Calu3 (cell line): ENCODE results near the gene TMEM52. TPM values are rescaled to one million over a fixed set of nuclear protein-coding genes. Genes with fewer than 3 reads are reported as not detected.
A peak's percentile ranks its signal among the peaks of the same experiment; 100 is the strongest.

Experiments
- BruUV-seq: library from RNA; stranded (reverse); fragments of 400-500 nt; replicated peaks from 2 replicates; lab custom pipeline; 2021; lab: Mats Ljungman, UMichigan
- CTCF ChIA-PET: fragments of 300-600 bp; sonication (Branson Sonifier 250); formaldehyde crosslinking; loops from one replicate; lab custom pipeline; 2022; ENCODE audit warnings: antibody characterized with exemption; lab: Charles Lee
- DNase-seq: peaks from one replicate; pipeline ENCODE4 v3.0.0; 2022
- H3K27ac Mint-ChIP-seq: one replicate; pipeline ENCODE4 v1.8.0; 2022; ENCODE audit warnings: mixed read lengths; ENCODE audit not compliant: unreplicated experiment
- H3K27me3 Mint-ChIP-seq: one replicate; pipeline ENCODE4 v1.8.0; 2022; ENCODE audit warnings: mixed read lengths; ENCODE audit not compliant: unreplicated experiment
- H3K36me3 Mint-ChIP-seq: one replicate; pipeline ENCODE4 v1.8.0; 2022; ENCODE audit warnings: mild to moderate bottlenecking, moderate library complexity, mixed read lengths; ENCODE audit not compliant: insufficient read depth, unreplicated experiment
- H3K4me1 Mint-ChIP-seq: one replicate; pipeline ENCODE4 v1.8.0; 2022; ENCODE audit warnings: mild to moderate bottlenecking, low read depth, mixed read lengths; ENCODE audit not compliant: unreplicated experiment
- H3K4me3 Mint-ChIP-seq: one replicate; pipeline ENCODE4 v1.8.0; 2022; ENCODE audit warnings: mild to moderate bottlenecking, low read depth, moderate library complexity, mixed read lengths; ENCODE audit not compliant: unreplicated experiment
- H3K9me3 Mint-ChIP-seq: one replicate; pipeline ENCODE4 v1.8.0; 2022; ENCODE audit warnings: low read depth, mixed read lengths; ENCODE audit not compliant: unreplicated experiment
- CTCF ChIP-seq: fragments of 200-600 bp; IDR thresholded peaks from one replicate; pipeline ENCODE4 v1.8.0; 2022; ENCODE audit warnings: antibody characterized with exemption; ENCODE audit not compliant: unreplicated experiment
- intact Hi-C: fragments of 100-400 bp; cut with micrococcal nuclease; formaldehyde crosslinking; loops from one replicate; pipeline ENCODE4 v1.10.0; 2022; ENCODE audit not compliant: unreplicated experiment
- total RNA-seq: library from RNA; stranded (reverse); gene quantifications from 2 replicates; pipeline ENCODE4 v1.2.3, GENCODE V29; 2022

TMEM52 gene
- total RNA-seq, 1 experiment from 2014 or later, result 1.1 TPM

GRCh38 chr1:1908506-1908791, 10.6 kb downstream of the TMEM52 start:
- H3K36me3 Mint-ChIP-seq, result peaks cover 14% of the 10 kb centered on the region
- peaks cover 5% of the 10 kb centered on the region for H3K4me1 Mint-ChIP-seq
- H3K9me3 Mint-ChIP-seq, result no peaks in the 10 kb centered on the region
- intact Hi-C loops, result loop anchor here (10.0 kb wide), 1 partner anchor 124 kb away; no protein-coding TSS in a partner anchor
- H3K27me3 Mint-ChIP-seq, result peaks cover 4% of the 10 kb centered on the region
- no TSS peak for BruUV-seq
- no peak overlapping the region for H3K27ac Mint-ChIP-seq
- DNase-seq, result no peak
- TF ChIP-seq CTCF, result no peak
- CTCF ChIA-PET, result interaction anchor here (0.6 to 2.4 kb wide), 5 partner anchors 8 to 136 kb away, joined by 3 to 6 read pairs (median 4); no protein-coding TSS in a partner anchor
- peak overlapping the region; percentile 66 for H3K4me3 Mint-ChIP-seq

- H3K27me3 Mint-ChIP-seq, result no peaks in the 10 kb centered on the region
- no peak overlapping the region for H3K4me3 Mint-ChIP-seq
- no peak overlapping the region for H3K27ac Mint-ChIP-seq
- no TSS peak for BruUV-seq
- no peak for DNase-seq
- CTCF ChIA-PET, result interaction anchor here (0.6 to 2.4 kb wide), 2 partner anchors 9 to 293 kb away, joined by 3 to 6 read pairs; no protein-coding TSS in a partner anchor
- no peak for TF ChIP-seq CTCF
- peaks cover 14% of the 10 kb centered on the region for H3K36me3 Mint-ChIP-seq
- H3K9me3 Mint-ChIP-seq, result no peaks in the 10 kb centered on the region
- peaks cover 5% of the 10 kb centered on the region for H3K4me1 Mint-ChIP-seq
- intact Hi-C loops, result loop anchor here (10.0 kb wide), 1 partner anchor 122 kb away; no protein-coding TSS in a partner anchor
Measured at GRCh38 chr1:1907098-1907736, 11.9 kb downstream of the TMEM52 start.

- Mint-ChIP-seq H3K4me3 (peak overlapping the region; percentile 15), H3K36me3 (peaks cover 14% of the 10 kb centered on the region), H3K27ac (peak overlapping the region; percentile 17), H3K27me3 (no peaks in the 10 kb centered on the region), H3K9me3 (no peaks in the 10 kb centered on the region), H3K4me1 (peaks cover 5% of the 10 kb centered on the region)
- no TSS peak for BruUV-seq
- CTCF ChIA-PET, result interaction anchor here (0.6 to 1.5 kb wide), 6 partner anchors 9 to 671 kb away, joined by 3 to 7 read pairs (median 4); no protein-coding TSS in a partner anchor
- DNase-seq, result peak; percentile 81
- peak; percentile 62 for TF ChIP-seq CTCF
- intact Hi-C loops, result loop anchor here (10.0 kb wide), 1 partner anchor 122 kb away; no protein-coding TSS in a partner anchor
Measured at GRCh38 chr1:1906185-1907097, 12.6 kb downstream of the TMEM52 start.

GRCh38 chr1:1903224-1903623, 15.9 kb downstream of the TMEM52 start:
- intact Hi-C loops, result loop anchor here (10.0 kb wide), 1 partner anchor 118 kb away; no protein-coding TSS in a partner anchor
- CTCF ChIA-PET, result no interaction called here
- BruUV-seq, result no TSS peak
- Mint-ChIP-seq H3K9me3 (no peaks in the 10 kb centered on the region), H3K4me3 (no peak overlapping the region), H3K36me3 (peaks cover 1% of the 10 kb centered on the region), H3K27ac (no peak overlapping the region), H3K4me1 (no peaks in the 10 kb centered on the region), H3K27me3 (no peaks in the 10 kb centered on the region)
- no peak for TF ChIP-seq CTCF
- DNase-seq, result no peak
